Adrenal gland (tissue), 12 donors: ENCODE measurements around the gene AUTS2. TPM values are rescaled to one million over a fixed set of nuclear protein-coding genes. Genes with fewer than 3 reads are reported as not detected.

Experiments
- DNase-seq, 7 donors: peaks; one replicate each; pipeline ENCODE4 v3.0.0-alpha.2; 2019 to 2020
- H3K27ac ChIP-seq, 5 donors: fragments of 200-600 bp; sonication (generic) in 4 of 5; 1 replicate in 3 of 5; 2 replicates in 2 of 5; pipeline versions ENCODE4 v1.5.1 to v1.8.0; 2016 to 2020; ENCODE audit warnings: mild to moderate bottlenecking in 1 of 5
- H3K27me3 ChIP-seq: fragments of 200-600 bp; 2 replicates; pipeline ENCODE4 v1.8.0; 2021
- H3K36me3 ChIP-seq, 2 donors: fragments of 200-600 bp; replicated peaks in 1 of 2; 1 replicate in 1 of 2; 2 replicates in 1 of 2; pipeline versions ENCODE4 v1.5.1 to v1.8.0; 2018 to 2022
- H3K4me1 ChIP-seq, 2 donors: fragments of 200-600 bp; replicated peaks in 1 of 2; 1 replicate in 1 of 2; 2 replicates in 1 of 2; pipeline versions ENCODE4 v1.5.1 to v1.8.0; 2018 to 2021
- H3K4me3 ChIP-seq, 4 donors: fragments of 200-600 bp; sonication (generic) in 3 of 4; one replicate each; pipeline ENCODE4 v1.5.1; 2016 to 2018
- H3K9me3 ChIP-seq, 3 donors: fragments of 200-600 bp; sonication (generic) in 1 of 3; replicated peaks in 1 of 3; 1 replicate in 2 of 3; 2 replicates in 1 of 3; pipeline versions ENCODE4 v1.5.1 to v1.8.0; 2016 to 2021
- CTCF ChIP-seq, 6 experiments: fragments of 450-650 bp in 4 of 6; fragments of 200-600 bp in 2 of 6; sonication (generic) in 1 of 6; IDR thresholded peaks; 1 replicate in 5 of 6; 2 replicates in 1 of 6; pipeline versions ENCODE4 v1.5.1 to v1.8.0; 2016 to 2021; ENCODE audit warnings: antibody characterized with exemption in 6 of 6, mild to moderate bottlenecking in 2 of 6, moderate library complexity in 1 of 6
- POLR2A ChIP-seq, 2 donors: fragments of 450-650 bp; IDR thresholded peaks; one replicate each; pipeline ENCODE4 v1.6.1; 2017; ENCODE audit warnings: antibody characterized with exemption in 2 of 2, mild to moderate bottlenecking in 2 of 2, moderate library complexity in 1 of 2
- WGBS, 4 donors: extraction: QIAGEN DNeasy Blood & Tissue Kit in 2 of 4; methylation state at CpG; one replicate each; pipeline versions ENCODE4 v1.1.5 to v1.1.7; 2013 to 2017; 5-methylcytosine and 5-hydroxymethylcytosine counted together
- intact Hi-C, 2 donors: fragments of 100-400 bp; cut with DNase I; formaldehyde crosslinking; loops; one replicate each; pipeline versions ENCODE4 v1.14.1 to v1.15.0; 2022 to 2023
- polyA plus RNA-seq, 3 donors: library from polyadenylated mRNA; stranded (reverse); fragments of 200-250 nt in 2 of 3; fragments of 350-450 nt in 1 of 3; fragmentation: Illumina TruSeq in 1 of 3; extraction: RNeasy Lipid Tissue Mini Kit (QIAGEN cat#74804) in 1 of 3; gene quantifications; one replicate each; pipeline ENCODE4 v1.2.3, GENCODE V29; 2013 to 2014
- total RNA-seq, 9 donors: library from RNA; depleted of rRNA in 4 of 9; stranded (reverse); fragments of >200 nt in 4 of 9; fragments of 120-200 nt in 1 of 9; fragmentation: NEBNext Ultra II Directional in 1 of 9; extraction: Animal tissue kit (Norgen Biotek cat#: 25700) in 1 of 9; gene quantifications; one replicate each; pipeline versions ENCODE4 v1.1.0 to v1.2.4, GENCODE V29; 2013 to 2023
- donor health status: healthy with polysubstance abuse.
- donor health status: Bipolar disorder and iron deficiency.
- donor health status: DM: yes; HTN: yes; CAD: no.
- donor health status: DM: no; HTN: no; CAD: no.
- donor health status: DM: no; HTN: no; CAD: no.
- donor health status: DM: yes; HTN: yes; CAD: no.

Gene AUTS2
- total and polyA plus RNA-seq, 12 donors: 6.4 to 44.0 (median 15.2) TPM

- H3K27me3 ChIP-seq: no peaks in the 10 kb centered on the region
- H3K4me1 ChIP-seq: peaks cover 0 to 19% of the 10 kb centered on the region in 2 donors
- no peaks in the 10 kb centered on the region for H3K36me3 ChIP-seq
- intact Hi-C loops: no loop called here
- H3K9me3 ChIP-seq: no peaks in the 10 kb centered on the region
- no peak overlapping the region for H3K27ac ChIP-seq
- TF ChIP-seq POLR2A (IDR thresholded peaks at IDR 0.05) (no peak), CTCF (IDR thresholded peaks at IDR 0.05) (no peak)
- DNase-seq: no peak
- no peak overlapping the region for H3K4me3 ChIP-seq
Measured at GRCh38 chr7:69748530-69748929, 150.3 kb downstream of the AUTS2 start.

- 81 to 89% (median 84%) methylated on average over 7 of the region's 7 CpGs for WGBS, 4 donors
- Histone ChIP-seq H3K4me1 (peaks cover 0 to 19% of the 10 kb centered on the region in 2 donors), H3K9me3 (no peaks in the 10 kb centered on the region), H3K27ac (no peak overlapping the region), H3K36me3 (no peaks in the 10 kb centered on the region), H3K27me3 (no peaks in the 10 kb centered on the region), H3K4me3 (no peak overlapping the region)
- no peak for DNase-seq
- intact Hi-C loops: no loop called here
- TF ChIP-seq CTCF (IDR thresholded peaks at IDR 0.05) (no peak), POLR2A (IDR thresholded peaks at IDR 0.05) (no peak)
Measured at GRCh38 chr7:69749372-69749979, 151.2 kb downstream of the AUTS2 start.

- no peak for TF ChIP-seq CTCF (IDR thresholded peaks at IDR 0.05)
- no peak for TF ChIP-seq POLR2A (IDR thresholded peaks at IDR 0.05)
- WGBS, 4 donors: 94 to 98% (median 96%) methylated on average over 4 of the region's 4 CpGs
- peaks cover 0 to 19% of the 10 kb centered on the region in 2 donors for H3K4me1 ChIP-seq
- DNase-seq: no peak
- no peak overlapping the region for H3K27ac ChIP-seq
- no peaks in the 10 kb centered on the region for H3K9me3 ChIP-seq
- H3K27me3 ChIP-seq: no peaks in the 10 kb centered on the region
- intact Hi-C loops: no loop called here
- no peak overlapping the region for H3K4me3 ChIP-seq
- H3K36me3 ChIP-seq: no peaks in the 10 kb centered on the region
Measured at GRCh38 chr7:69749994-69750393, 151.7 kb downstream of the AUTS2 start.

GRCh38 chr7:69751026-69751425 lies 152.8 kb downstream of the AUTS2 start:
- intact Hi-C loops: no loop called here
- DNase-seq: no peak
- Histone ChIP-seq H3K9me3 (no peaks in the 10 kb centered on the region), H3K4me3 (no peak overlapping the region), H3K36me3 (no peaks in the 10 kb centered on the region), H3K27me3 (no peaks in the 10 kb centered on the region), H3K4me1 (peaks cover 0 to 19% of the 10 kb centered on the region in 2 donors), H3K27ac (no peak overlapping the region)
- WGBS, 4 donors: 80 to 91% (median 86%) methylated on average over 1 of the region's 1 CpG
- TF ChIP-seq POLR2A (IDR thresholded peaks at IDR 0.05): no peak
- TF ChIP-seq CTCF (IDR thresholded peaks at IDR 0.05): no peak
